Cardiac fibroblast (primary cell): ENCODE measurements around the gene OAF.

Source experiments
- DNase-seq, 2 donors: peaks; one replicate each; pipeline versions ENCODE4 v3.0.0 to v3.0.0-alpha.2; 2010; ENCODE audit warnings: low read depth in 2 of 2
- H3K4me3 ChIP-seq, 2 donors: replicated peaks in 1 of 2; 1 replicate in 1 of 2; 2 replicates in 1 of 2; pipeline ENCODE4 v1.5.1; 2011; ENCODE audit warnings: low read depth in 2 of 2, low read length in 2 of 2, mild to moderate bottlenecking in 2 of 2, moderate library complexity in 1 of 2
- TF ChIP-seq, protein P1 (sequence below): IDR thresholded peaks from one replicate; pipeline ENCODE4 v1.5.1; 2011; ENCODE audit warnings: low read depth, mild to moderate bottlenecking, low read length, inconsistent platforms

The OAF gene

DNA sequence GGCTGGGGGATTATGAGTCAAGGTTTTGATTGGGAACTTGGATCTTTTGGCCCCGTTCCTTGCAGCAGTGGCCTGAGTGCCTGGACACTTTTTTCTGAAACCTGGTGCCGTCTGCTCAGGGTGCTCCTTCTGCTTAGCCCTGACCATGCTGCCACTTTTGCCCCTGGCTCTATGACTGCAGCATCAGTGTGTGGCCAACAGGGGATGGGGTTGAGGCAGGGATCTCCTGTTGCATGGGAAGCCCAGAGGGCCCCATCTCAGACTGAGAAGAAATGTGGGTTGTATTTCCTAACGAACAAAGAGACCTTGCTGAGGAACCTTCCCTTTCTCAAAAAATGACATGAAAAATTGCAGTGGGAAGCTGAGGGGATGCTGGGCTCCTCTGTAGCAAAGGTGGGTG lies 47.8 kb downstream of the OAF start:
- TF ChIP-seq, protein P1, sequence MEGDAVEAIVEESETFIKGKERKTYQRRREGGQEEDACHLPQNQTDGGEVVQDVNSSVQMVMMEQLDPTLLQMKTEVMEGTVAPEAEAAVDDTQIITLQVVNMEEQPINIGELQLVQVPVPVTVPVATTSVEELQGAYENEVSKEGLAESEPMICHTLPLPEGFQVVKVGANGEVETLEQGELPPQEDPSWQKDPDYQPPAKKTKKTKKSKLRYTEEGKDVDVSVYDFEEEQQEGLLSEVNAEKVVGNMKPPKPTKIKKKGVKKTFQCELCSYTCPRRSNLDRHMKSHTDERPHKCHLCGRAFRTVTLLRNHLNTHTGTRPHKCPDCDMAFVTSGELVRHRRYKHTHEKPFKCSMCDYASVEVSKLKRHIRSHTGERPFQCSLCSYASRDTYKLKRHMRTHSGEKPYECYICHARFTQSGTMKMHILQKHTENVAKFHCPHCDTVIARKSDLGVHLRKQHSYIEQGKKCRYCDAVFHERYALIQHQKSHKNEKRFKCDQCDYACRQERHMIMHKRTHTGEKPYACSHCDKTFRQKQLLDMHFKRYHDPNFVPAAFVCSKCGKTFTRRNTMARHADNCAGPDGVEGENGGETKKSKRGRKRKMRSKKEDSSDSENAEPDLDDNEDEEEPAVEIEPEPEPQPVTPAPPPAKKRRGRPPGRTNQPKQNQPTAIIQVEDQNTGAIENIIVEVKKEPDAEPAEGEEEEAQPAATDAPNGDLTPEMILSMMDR, result peak; percentile 3
- no peak for DNase-seq
- H3K4me3 ChIP-seq, result no peak overlapping the region

DNA sequence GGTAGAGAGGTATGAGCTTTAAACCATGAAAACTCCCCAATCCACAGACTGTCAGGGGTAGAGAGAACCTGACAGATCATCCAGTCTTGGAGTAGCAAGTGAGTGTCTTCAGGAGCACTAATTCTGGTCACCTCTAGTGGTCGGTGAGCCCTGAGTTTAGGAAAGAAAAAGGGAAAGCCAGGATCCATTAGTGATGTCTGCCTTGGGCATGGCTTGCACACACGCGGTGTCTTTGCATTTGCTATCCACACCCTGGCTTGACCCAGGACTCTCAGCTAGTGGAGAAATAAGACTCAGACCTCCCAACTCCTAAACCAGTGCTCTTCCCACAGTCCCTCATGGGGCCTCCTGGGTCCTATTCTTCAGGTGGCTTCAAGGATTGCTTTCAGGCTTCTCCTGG lies 48.4 kb downstream of the OAF start:
- DNase-seq, result no peak
- TF ChIP-seq, protein P1, result no peak
- no peak overlapping the region for H3K4me3 ChIP-seq

DNA sequence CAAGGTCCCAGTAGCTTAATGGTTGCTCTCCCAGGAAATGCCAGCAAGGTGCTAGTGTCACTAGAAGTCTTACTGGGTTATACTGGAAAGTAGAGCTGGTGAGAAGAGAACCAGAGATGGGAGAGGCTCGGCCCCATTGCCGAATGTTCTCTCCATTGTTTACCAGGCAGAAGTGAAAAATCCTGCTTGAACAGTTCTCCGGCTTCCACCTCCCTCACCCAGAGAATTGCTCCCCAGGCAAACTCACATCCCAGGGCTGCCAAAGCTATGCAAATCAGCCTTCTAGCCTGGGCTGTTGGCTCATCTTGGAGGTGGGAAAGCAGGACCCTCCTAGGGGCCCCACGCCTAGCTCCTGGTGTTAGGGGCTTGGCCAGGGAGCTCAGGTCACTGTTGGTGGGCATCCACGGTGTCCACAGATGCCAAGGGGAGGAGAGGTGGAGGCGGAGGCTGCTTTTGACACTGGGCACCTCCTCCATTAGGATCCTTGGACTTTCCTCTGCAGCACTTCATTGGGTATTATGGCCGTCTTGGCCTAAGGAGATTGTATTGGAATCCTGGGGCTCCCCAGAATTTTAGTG lies 49.2 kb downstream of the OAF start:
- no peak for DNase-seq
- TF ChIP-seq, protein P1, result no peak
- H3K4me3 ChIP-seq, result no peak overlapping the region

DNA sequence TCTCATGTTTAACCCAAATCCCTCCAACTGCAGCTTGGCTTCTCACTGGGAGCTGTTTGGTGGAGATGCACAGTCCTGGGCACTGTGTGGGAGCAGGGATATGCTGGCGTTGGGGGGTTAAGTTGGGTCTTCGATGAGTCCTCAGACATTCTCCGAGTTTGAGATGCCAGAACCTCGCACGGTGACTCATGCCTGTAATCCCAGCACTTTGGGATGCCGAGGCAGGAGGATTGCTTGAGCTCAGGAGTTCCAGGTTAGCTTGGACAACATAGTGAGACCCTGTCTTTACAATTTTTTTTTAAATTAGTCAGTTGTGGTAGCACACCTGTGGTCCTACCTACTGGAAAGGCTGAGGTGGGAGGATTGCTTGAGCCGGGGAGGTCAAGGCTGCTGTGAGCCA lies 49.8 kb downstream of the OAF start:
- H3K4me3 ChIP-seq, result no peak overlapping the region
- DNase-seq, result no peak
- TF ChIP-seq, protein P1, result no peak

DNA sequence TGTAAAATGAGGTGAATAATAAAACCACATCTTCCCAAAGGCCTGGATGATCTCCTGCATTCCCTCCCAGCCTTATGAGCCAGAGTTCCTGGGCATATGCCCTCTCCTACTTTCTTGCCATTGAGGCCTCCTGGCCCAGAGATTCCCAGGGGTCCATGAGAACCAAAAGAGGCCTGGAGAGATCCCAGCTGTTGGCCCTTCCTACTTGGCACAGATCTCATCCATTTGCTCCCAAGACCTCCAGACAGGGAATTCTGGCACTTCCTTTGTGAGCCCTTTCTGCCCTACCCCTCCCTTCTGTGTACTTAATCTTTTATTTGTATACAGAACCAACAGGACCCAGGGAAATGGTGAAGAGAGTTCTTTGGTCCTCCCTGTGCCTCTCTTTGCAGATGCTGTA lies 50.5 kb downstream of the OAF start:
- TF ChIP-seq, protein P1, result no peak
- no peak for DNase-seq
- H3K4me3 ChIP-seq, result no peak overlapping the region

DNA sequence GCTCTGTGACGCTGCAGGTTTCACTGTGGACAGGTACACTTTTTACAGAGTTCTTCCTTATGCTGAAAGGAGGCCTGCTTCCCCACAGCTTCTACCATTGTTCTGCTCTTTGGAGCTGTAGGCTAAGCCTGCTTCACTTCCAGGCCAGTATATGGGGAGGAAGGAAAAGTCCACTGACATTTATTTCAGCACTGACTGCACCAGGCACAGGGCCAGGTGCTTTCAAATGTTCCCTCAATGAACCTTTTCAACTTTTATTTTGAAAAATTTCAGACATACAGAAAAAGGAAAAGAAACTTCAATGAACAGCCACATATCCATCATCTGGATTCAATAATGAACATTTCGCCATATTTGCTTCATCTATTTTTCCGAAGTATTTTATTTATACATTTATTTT lies 51.1 kb downstream of the OAF start:
- DNase-seq, result no peak

More for the DNA sequence above, 51.1 kb downstream of the OAF start:
- TF ChIP-seq, protein P1, result no peak
- H3K4me3 ChIP-seq, result no peak overlapping the region
